OCI-LY7 (cell line): Measurements from ENCODE around the gene EVI5L. TPM values are rescaled to one million over a fixed set of nuclear protein-coding genes. Genes with fewer than 3 reads are reported as not detected.

Experiments used
- BruUV-seq: library from RNA; stranded (reverse); fragments of 400-500 nt; replicated peaks from 2 replicates; lab custom pipeline; 2021; lab: Mats Ljungman, UMichigan
- CTCF ChIA-PET: fragments of 300-600 bp; sonication (Branson Sonifier 250); formaldehyde crosslinking; loops from one replicate; lab custom pipeline; 2022; ENCODE audit warnings: antibody characterized with exemption; ENCODE audit not compliant: unreplicated experiment; lab: Charles Lee
- POLR2A ChIA-PET: fragments of 300-600 bp; sonication (Branson Sonifier 250); formaldehyde crosslinking; loops from one replicate; lab custom pipeline; 2022; ENCODE audit warnings: antibody characterized with exemption; lab: Charles Lee
- DNase-seq: peaks from one replicate; pipeline ENCODE4 v3.0.0-alpha.2; 2015; ENCODE audit warnings: low spot score
- H2AFZ ChIP-seq: fragments of 200-600 bp; sonication (generic), shearing (Covaris generic); 2 replicates; pipeline ENCODE4 v1.6.1; 2014; ENCODE audit warnings: mild to moderate bottlenecking, antibody characterized with exemption, low read length, moderate library complexity
- H3K27ac ChIP-seq: fragments of 200-600 bp; sonication (generic); 2 replicates; pipeline ENCODE4 v1.5.1; 2014; ENCODE audit warnings: mixed run types, low read depth, mild to moderate bottlenecking, moderate library complexity, low read length, inconsistent platforms; ENCODE audit not compliant: poor library complexity, severe bottlenecking
- H3K36me3 ChIP-seq: fragments of 200-600 bp; sonication (generic); 2 replicates; pipeline ENCODE4 v1.6.1; 2014; ENCODE audit warnings: mild to moderate bottlenecking, antibody characterized with exemption, low read length, moderate library complexity, mixed read lengths; ENCODE audit not compliant: insufficient read depth
- H3K4me1 ChIP-seq: fragments of 200-600 bp; sonication (generic); 2 replicates; pipeline ENCODE4 v1.5.1; 2014; ENCODE audit warnings: mild to moderate bottlenecking, low read length; ENCODE audit not compliant: insufficient read depth, poor library complexity, severe bottlenecking
- H3K4me2 ChIP-seq: fragments of 200-600 bp; sonication (generic); 2 replicates; pipeline ENCODE4 v1.6.1; 2014; ENCODE audit warnings: mild to moderate bottlenecking, low read length
- H3K4me3 ChIP-seq: fragments of 200-600 bp; sonication (generic); 2 replicates; pipeline ENCODE4 v1.5.1; 2014; ENCODE audit warnings: mild to moderate bottlenecking, low read depth, low read length; ENCODE audit not compliant: poor library complexity, severe bottlenecking
- H3K79me2 ChIP-seq: fragments of 200-600 bp; sonication (generic); 2 replicates; pipeline ENCODE4 v1.6.1; 2016; ENCODE audit warnings: low read depth, mild to moderate bottlenecking, low read length, moderate library complexity, mixed read lengths; ENCODE audit not compliant: insufficient read depth
- H3K9me2 ChIP-seq: fragments of 200-600 bp; sonication (generic); 2 replicates; pipeline ENCODE4 v1.6.1; 2016; ENCODE audit warnings: mild to moderate bottlenecking, low read length, mixed read lengths; ENCODE audit not compliant: insufficient read depth
- H3K9me3 ChIP-seq: fragments of 200-600 bp; sonication (generic); 2 replicates; pipeline ENCODE4 v1.6.1; 2014; ENCODE audit warnings: mild to moderate bottlenecking, mixed run types, low read length, mixed read lengths
- H4K20me1 ChIP-seq: fragments of 200-600 bp; sonication (generic); 2 replicates; pipeline ENCODE4 v1.6.1; 2014; ENCODE audit warnings: mild to moderate bottlenecking, antibody characterized with exemption, low read length, moderate library complexity, mixed read lengths; ENCODE audit not compliant: insufficient read depth
- EZH2phosphoT487 ChIP-seq: fragments of 200-600 bp; sonication (generic); IDR thresholded peaks from 2 replicates; pipeline ENCODE4 v1.6.1; 2018; ENCODE audit warnings: low read depth, borderline replicate concordance, mild to moderate bottlenecking, mixed run types, antibody characterized with exemption, low read length, moderate library complexity, mixed read lengths
- intact Hi-C: fragments of 100-400 bp; cut with micrococcal nuclease; formaldehyde crosslinking; loops from one replicate; pipeline ENCODE4 v1.10.0; 2022; ENCODE audit not compliant: unreplicated experiment
- total RNA-seq, 2 experiments: library from RNA; depleted of rRNA in 1 of 2; stranded (reverse); fragments of >200 nt in 1 of 2; shearing (Covaris generic) in 1 of 2; gene quantifications; 2 replicates each; pipeline ENCODE4 v1.2.3, GENCODE V29; 2014 to 2022
- TF ChIP-seq, protein P1 (sequence below): fragments of 200-600 bp; sonication (generic); conservative IDR thresholded peaks from 2 replicates; pipeline ENCODE4 v1.5.1; 2014; ENCODE audit warnings: mild to moderate bottlenecking, antibody characterized with exemption, low read length, moderate library complexity, mixed read lengths

The EVI5L gene
- total RNA-seq, 2 experiments from 2014 or later, result 2.7 to 5.5 TPM

DNA sequence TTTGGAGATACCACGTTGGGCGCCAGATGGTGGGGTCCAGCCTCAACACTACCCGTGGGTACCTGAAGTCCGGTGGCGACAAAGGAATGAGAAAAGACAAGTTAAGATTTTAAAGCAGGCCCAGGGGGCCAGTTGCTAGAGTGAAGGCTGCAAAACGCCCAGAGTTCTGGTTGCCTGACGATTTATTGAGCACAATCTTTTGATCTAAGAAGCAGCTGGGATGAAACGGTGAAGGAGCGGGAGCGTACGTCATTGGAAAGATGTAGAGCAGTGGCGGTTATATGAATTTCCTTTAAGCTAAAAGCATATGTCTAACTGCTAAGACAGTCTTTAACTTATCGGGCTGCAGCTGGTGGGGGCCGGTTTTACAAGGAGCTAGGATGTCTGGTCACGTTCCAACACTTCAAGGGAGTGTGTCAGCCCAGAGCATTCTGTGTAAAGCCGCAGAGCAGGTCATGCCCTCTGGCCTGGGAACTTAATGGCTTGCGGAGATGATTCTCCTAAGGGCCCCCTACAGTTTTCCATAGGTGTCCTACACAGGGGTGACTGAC is 28.9 kb upstream of the EVI5L start:
- CTCF ChIA-PET, result interaction anchor here (0.5 kb wide), 1 partner anchor 618 kb away, joined by 4 read pairs; no protein-coding TSS in a partner anchor
- no peaks in the 10 kb centered on the region for H3K36me3 ChIP-seq
- no peaks in the 10 kb centered on the region for H3K9me3 ChIP-seq
- BruUV-seq, result no TSS peak
- H4K20me1 ChIP-seq, result no peaks in the 10 kb centered on the region
- no peak for TF ChIP-seq EZH2phosphoT487
- TF ChIP-seq, protein P1, sequence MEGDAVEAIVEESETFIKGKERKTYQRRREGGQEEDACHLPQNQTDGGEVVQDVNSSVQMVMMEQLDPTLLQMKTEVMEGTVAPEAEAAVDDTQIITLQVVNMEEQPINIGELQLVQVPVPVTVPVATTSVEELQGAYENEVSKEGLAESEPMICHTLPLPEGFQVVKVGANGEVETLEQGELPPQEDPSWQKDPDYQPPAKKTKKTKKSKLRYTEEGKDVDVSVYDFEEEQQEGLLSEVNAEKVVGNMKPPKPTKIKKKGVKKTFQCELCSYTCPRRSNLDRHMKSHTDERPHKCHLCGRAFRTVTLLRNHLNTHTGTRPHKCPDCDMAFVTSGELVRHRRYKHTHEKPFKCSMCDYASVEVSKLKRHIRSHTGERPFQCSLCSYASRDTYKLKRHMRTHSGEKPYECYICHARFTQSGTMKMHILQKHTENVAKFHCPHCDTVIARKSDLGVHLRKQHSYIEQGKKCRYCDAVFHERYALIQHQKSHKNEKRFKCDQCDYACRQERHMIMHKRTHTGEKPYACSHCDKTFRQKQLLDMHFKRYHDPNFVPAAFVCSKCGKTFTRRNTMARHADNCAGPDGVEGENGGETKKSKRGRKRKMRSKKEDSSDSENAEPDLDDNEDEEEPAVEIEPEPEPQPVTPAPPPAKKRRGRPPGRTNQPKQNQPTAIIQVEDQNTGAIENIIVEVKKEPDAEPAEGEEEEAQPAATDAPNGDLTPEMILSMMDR, result no peak
- no peak overlapping the region for H3K4me2 ChIP-seq
- H3K4me1 ChIP-seq, result peaks cover 4% of the 10 kb centered on the region
- no peak overlapping the region for H3K4me3 ChIP-seq
- POLR2A ChIA-PET, result no interaction called here
- H3K79me2 ChIP-seq, result no peaks in the 10 kb centered on the region
- no peak for DNase-seq
- intact Hi-C loops, result no loop called here
- H3K9me2 ChIP-seq, result no peaks in the 10 kb centered on the region
- H3K27ac ChIP-seq, result no peak overlapping the region
- H2AFZ ChIP-seq, result no peak overlapping the region

DNA sequence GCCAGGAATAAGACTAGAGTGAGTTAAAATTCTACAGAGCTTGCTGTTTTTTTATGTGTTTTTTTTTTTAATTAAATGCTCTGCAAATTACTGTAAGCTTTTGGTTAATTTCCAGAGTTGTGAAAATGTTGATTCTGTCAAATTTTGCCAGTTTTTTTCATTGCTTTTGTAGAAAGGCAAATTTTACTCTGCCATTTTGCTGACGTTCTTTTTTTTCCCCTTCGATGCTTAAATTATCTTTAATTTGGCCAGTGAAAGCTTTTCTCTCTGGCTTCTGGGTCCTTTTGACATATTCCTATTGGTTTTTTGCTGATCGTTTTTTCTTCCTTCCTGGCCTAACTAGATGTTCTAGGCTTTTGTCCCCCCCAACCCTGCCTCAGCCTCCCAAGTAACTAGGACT is 23.8 kb upstream of the EVI5L start:
- no peaks in the 10 kb centered on the region for H4K20me1 ChIP-seq
- POLR2A ChIA-PET, result interaction anchor here (0.7 kb wide), 1 partner anchor 168 kb away, joined by 3 read pairs; no protein-coding TSS in a partner anchor
- BruUV-seq, result no TSS peak
- TF ChIP-seq EZH2phosphoT487, result no peak
- TF ChIP-seq, protein P1, result no peak
- no peaks in the 10 kb centered on the region for H3K9me3 ChIP-seq
- no peaks in the 10 kb centered on the region for H3K4me1 ChIP-seq
- H3K4me2 ChIP-seq, result no peak overlapping the region
- CTCF ChIA-PET, result no interaction called here
- H2AFZ ChIP-seq, result no peak overlapping the region
- no peaks in the 10 kb centered on the region for H3K79me2 ChIP-seq
- no peaks in the 10 kb centered on the region for H3K9me2 ChIP-seq
- no peaks in the 10 kb centered on the region for H3K36me3 ChIP-seq
- intact Hi-C loops, result no loop called here
- no peak overlapping the region for H3K4me3 ChIP-seq
- H3K27ac ChIP-seq, result no peak overlapping the region
- DNase-seq, result no peak

DNA sequence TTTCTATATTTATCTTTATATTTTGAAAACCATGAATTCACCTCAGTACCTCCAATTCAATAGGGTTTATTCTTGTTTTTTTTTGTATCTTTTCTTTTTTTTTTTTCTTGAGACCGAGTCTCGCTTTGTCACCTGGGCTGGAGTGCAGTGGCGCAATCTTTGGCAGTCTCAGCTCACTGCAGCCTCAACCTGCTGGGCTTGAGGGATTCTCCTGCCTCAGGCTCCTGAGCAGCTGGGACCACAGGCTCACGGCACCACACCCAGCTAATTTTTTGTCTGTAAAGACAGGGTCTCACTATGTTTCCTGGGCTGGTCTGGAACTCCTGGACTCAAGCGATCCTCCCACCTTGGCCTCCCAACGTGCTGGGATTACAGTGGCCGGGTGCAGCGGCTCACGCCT is 23.1 kb upstream of the EVI5L start:
- Histone ChIP-seq H3K36me3 (no peaks in the 10 kb centered on the region), H3K9me3 (no peaks in the 10 kb centered on the region), H3K9me2 (no peaks in the 10 kb centered on the region), H3K4me1 (no peaks in the 10 kb centered on the region), H4K20me1 (no peaks in the 10 kb centered on the region), H3K79me2 (no peaks in the 10 kb centered on the region), H2AFZ (no peak overlapping the region), H3K27ac (no peak overlapping the region), H3K4me3 (no peak overlapping the region), H3K4me2 (no peak overlapping the region)
- DNase-seq, result no peak
- ChIA-PET POLR2A (interaction anchor here (0.7 kb wide), 1 partner anchor 472 kb away, joined by 3 read pairs; no protein-coding TSS in a partner anchor), CTCF (no interaction called here)
- intact Hi-C loops, result no loop called here
- TF ChIP-seq, protein P1, result no peak
- TF ChIP-seq EZH2phosphoT487, result no peak
- BruUV-seq, result no TSS peak
